Mesenchymal stem cell (in vitro differentiated cells and primary cell): ENCODE measurements around the gene GBX2. TPM values are rescaled to one million over a fixed set of nuclear protein-coding genes. Genes with fewer than 3 reads are reported as not detected.

Source experiments
- DNase-seq: peaks from one replicate; pipeline ENCODE4 v3.0.0-alpha.2; 2013
- H2AFZ ChIP-seq: one replicate; pipeline ENCODE4 v1.6.1; 2013; ENCODE audit warnings: low read depth, mild to moderate bottlenecking, control low read depth, inconsistent platforms, low read length, moderate library complexity
- H2AK5ac ChIP-seq: 2 replicates; pipeline ENCODE4 v1.6.1; 2013; ENCODE audit warnings: low read length, moderate library complexity, mild to moderate bottlenecking, inconsistent platforms; ENCODE audit not compliant: severe bottlenecking
- H2BK120ac ChIP-seq: one replicate; pipeline ENCODE4 v1.6.1; 2013; ENCODE audit warnings: low read depth, mild to moderate bottlenecking, inconsistent platforms, low read length, moderate library complexity
- H2BK12ac ChIP-seq, 2 experiments: one replicate each; pipeline ENCODE4 v1.6.1; 2013; ENCODE audit warnings: inconsistent platforms in 2 of 2, low read length in 2 of 2, mild to moderate bottlenecking in 2 of 2, moderate library complexity in 2 of 2, control low read depth in 1 of 2
- H2BK15ac ChIP-seq: one replicate; pipeline ENCODE4 v1.6.1; 2013; ENCODE audit warnings: mild to moderate bottlenecking, low read depth, inconsistent platforms; ENCODE audit not compliant: poor library complexity, severe bottlenecking
- H2BK5ac ChIP-seq: 2 replicates; pipeline ENCODE4 v1.6.1; 2013; ENCODE audit warnings: low read depth, mild to moderate bottlenecking, low read length, control low read depth, inconsistent platforms; ENCODE audit not compliant: poor library complexity, severe bottlenecking
- H3K14ac ChIP-seq, 2 experiments: one replicate each; pipeline ENCODE4 v1.6.1; 2013; ENCODE audit warnings: inconsistent platforms in 2 of 2, low read length in 2 of 2, control low read depth in 1 of 2, mild to moderate bottlenecking in 1 of 2, moderate library complexity in 1 of 2
- H3K18ac ChIP-seq, 2 experiments: one replicate each; pipeline ENCODE4 v1.6.1; 2013; ENCODE audit warnings: inconsistent platforms in 2 of 2, low read length in 2 of 2, control low read depth in 1 of 2, low read depth in 1 of 2, mild to moderate bottlenecking in 1 of 2
- H3K23ac ChIP-seq, 2 experiments: one replicate each; pipeline ENCODE4 v1.6.1; 2013; ENCODE audit warnings: inconsistent platforms in 2 of 2, low read length in 2 of 2, mild to moderate bottlenecking in 2 of 2, moderate library complexity in 2 of 2, control low read depth in 1 of 2
- H3K27ac ChIP-seq: 2 replicates; pipeline ENCODE4 v1.5.1; 2013; ENCODE audit warnings: mild to moderate bottlenecking, moderate library complexity, low read length, control low read depth, inconsistent platforms; ENCODE audit not compliant: poor library complexity, severe bottlenecking
- H3K27me3 ChIP-seq, 2 experiments: 2 replicates each; pipeline versions ENCODE4 v1.6.1 to v1.7.0; 2013; ENCODE audit warnings: low read length in 2 of 2, mild to moderate bottlenecking in 2 of 2, moderate library complexity in 2 of 2, control low read depth in 1 of 2, inconsistent platforms in 1 of 2; ENCODE audit not compliant: control insufficient read depth in 1 of 2, insufficient read depth in 1 of 2
- H3K36me3 ChIP-seq, 2 experiments: 2 replicates each; pipeline versions ENCODE4 v1.6.1 to v1.7.0; 2013; ENCODE audit warnings: low read length in 2 of 2, control low read depth in 1 of 2, inconsistent platforms in 1 of 2, low read depth in 1 of 2, mild to moderate bottlenecking in 1 of 2; ENCODE audit not compliant: insufficient read depth in 2 of 2, control insufficient read depth in 1 of 2
- H3K4ac ChIP-seq, 2 experiments: one replicate each; pipeline ENCODE4 v1.6.1; 2013; ENCODE audit warnings: inconsistent platforms in 2 of 2, low read length in 2 of 2, mild to moderate bottlenecking in 2 of 2, moderate library complexity in 2 of 2, control low read depth in 1 of 2, low read depth in 1 of 2
- H3K4me1 ChIP-seq: 2 replicates; pipeline ENCODE4 v1.6.1; 2013; ENCODE audit warnings: low read depth, low read length, control low read depth; ENCODE audit not compliant: control insufficient read depth, insufficient read depth
- H3K4me2 ChIP-seq: 2 replicates; pipeline ENCODE4 v1.6.1; 2013; ENCODE audit warnings: low read length, mild to moderate bottlenecking, inconsistent platforms; ENCODE audit not compliant: poor library complexity, severe bottlenecking
- H3K4me3 ChIP-seq, 2 experiments: 2 replicates each; pipeline versions ENCODE4 v1.5.1 to v1.7.0; 2013; ENCODE audit warnings: low read length in 2 of 2, mild to moderate bottlenecking in 2 of 2, control low read depth in 1 of 2, low read depth in 1 of 2; ENCODE audit not compliant: insufficient read depth in 1 of 2
- H3K79me1 ChIP-seq: replicated peaks from 2 replicates; pipeline ENCODE4 v1.6.1; 2013; ENCODE audit warnings: mild to moderate bottlenecking, control low read depth, low read length, inconsistent platforms; ENCODE audit not compliant: poor library complexity, severe bottlenecking
- H3K9ac ChIP-seq: 2 replicates; pipeline ENCODE4 v1.7.0; 2013; ENCODE audit warnings: mild to moderate bottlenecking, low read length, moderate library complexity
- H3K9me3 ChIP-seq: 2 replicates; pipeline ENCODE4 v1.7.0; 2013; ENCODE audit warnings: mild to moderate bottlenecking, low read length; ENCODE audit not compliant: control insufficient read depth
- H4K8ac ChIP-seq: one replicate; pipeline ENCODE4 v1.6.1; 2013; ENCODE audit warnings: inconsistent platforms, mild to moderate bottlenecking, low read length, moderate library complexity
- H4K91ac ChIP-seq: one replicate; pipeline ENCODE4 v1.6.1; 2013; ENCODE audit warnings: mild to moderate bottlenecking, low read length, inconsistent platforms
- WGBS: methylation state at CpG from one replicate; pipeline ENCODE4 v1.1.7; 2013; ENCODE audit warnings: mixed read lengths; 5-methylcytosine and 5-hydroxymethylcytosine counted together
- polyA plus RNA-seq, 2 experiments: library from polyadenylated mRNA; stranded (reverse); fragments of 200-250 nt; gene quantifications; one replicate each; pipeline ENCODE4 v1.2.3, GENCODE V29; 2013

The GBX2 gene
- polyA plus RNA-seq (2013, experiment 1 of 2) = not detected
- not detected for polyA plus RNA-seq (2013, experiment 2 of 2)

DNA sequence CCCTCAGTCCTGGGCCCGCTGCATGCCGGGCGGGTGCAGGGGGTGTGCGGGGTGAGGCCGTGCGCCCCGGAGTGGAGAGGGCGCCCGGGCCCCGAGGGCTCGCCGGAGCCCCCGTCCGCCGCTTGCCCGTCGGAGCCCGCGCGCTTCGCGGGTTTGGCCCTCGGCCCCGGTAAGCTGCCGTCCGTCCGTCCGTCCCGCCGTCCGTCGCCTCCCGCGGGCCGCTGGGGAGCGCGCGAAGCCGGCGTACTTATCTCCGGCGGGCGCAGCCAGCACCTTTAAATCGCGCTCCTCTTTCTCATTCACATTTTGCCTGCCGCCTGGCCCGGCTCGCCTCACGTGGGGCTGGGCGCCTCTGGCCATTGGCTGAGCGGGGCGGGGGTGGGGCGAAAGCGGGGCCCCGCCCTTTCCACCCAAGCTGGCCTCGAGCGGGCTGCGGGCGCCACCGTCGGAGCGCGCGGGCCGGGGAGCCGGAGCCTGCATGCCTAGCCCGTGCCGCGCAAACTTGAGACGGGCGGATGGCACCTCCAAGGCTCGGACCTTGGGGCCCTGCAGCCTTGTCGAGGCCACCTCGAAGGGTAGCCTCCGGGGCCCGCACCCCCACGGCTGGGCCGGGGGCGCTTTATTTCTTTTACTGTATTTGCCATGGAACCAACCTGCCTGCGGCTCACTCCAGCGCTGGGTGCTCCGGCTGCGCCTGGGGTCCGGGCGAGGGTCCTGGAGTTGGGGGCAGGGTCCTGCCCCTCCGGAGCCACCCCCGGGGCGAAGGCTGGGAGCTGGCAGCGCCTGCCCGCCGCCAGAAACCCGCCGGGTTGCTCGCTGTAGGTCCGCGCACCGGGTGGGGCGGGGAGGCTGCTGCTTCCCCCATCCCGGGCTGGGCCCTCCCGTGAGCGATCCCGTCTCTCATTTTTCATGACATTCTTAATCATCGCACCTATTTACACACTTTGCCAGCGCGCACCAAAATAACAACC lies at the start of gene GBX2:
TSS of gene GBX2 (minus strand) at position 277 of the 971 bp plus-strand sequence. CDS start 415 bp downstream, outside the sequence.
- Histone ChIP-seq H2BK12ac (no peak within 1 kb of the TSS), H3K36me3 (peaks cover 0 to 3% of the 10 kb centered on the region in 2 experiments), H3K18ac (no peak within 1 kb of the TSS), H2BK5ac (no peak within 1 kb of the TSS), H3K9me3 (no peaks in the 10 kb centered on the region), H4K91ac (no peak within 1 kb of the TSS), H4K8ac (peak within 1 kb of the TSS; percentile 38), H3K9ac (no peak within 1 kb of the TSS), H3K4me2 (peak within 1 kb of the TSS; percentile 96), H2AFZ (no peak within 1 kb of the TSS), H3K27ac (no peak within 1 kb of the TSS), H2BK15ac (no peak within 1 kb of the TSS), H2BK120ac (no peak within 1 kb of the TSS), H3K27me3 (peaks cover 57 to 91% of the 10 kb centered on the region in 2 experiments), H3K4ac (no peak within 1 kb of the TSS), H3K14ac (no peak within 1 kb of the TSS), H3K79me1 (peaks cover 8% of the 10 kb centered on the region), H2AK5ac (no peak within 1 kb of the TSS), H3K4me3 (peak within 1 kb of the TSS; percentile 69 to 73), H3K4me1 (peaks cover 40% of the 10 kb centered on the region), H3K23ac (peak within 1 kb of the TSS in 1 of 2 experiments; percentile 64)
- DNase-seq = peak; percentile 49
- WGBS = 1% methylated on average over 72 of the region's 105 CpGs

DNA sequence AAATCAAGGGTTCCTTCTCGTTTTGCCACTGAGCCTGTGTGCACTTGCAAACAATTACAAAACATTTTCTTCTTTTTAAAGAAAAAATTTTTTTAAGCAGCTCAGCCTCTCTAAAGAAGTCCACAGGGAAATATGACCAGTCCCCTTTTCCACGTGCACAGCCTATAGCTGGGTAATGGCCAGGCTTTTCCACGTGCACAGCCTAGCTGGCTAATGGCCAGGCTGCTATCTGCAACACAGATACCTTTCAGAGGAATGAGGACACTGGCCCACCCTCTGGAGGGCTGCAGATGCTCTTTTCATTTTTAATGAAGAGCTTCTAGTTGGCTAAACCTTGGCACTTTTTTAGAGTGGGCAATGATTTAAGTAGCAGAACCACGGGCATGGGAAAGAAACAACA lies 49.7 kb upstream of the GBX2 start:
- Histone ChIP-seq H2AFZ (no peak overlapping the region), H3K4ac (no peak overlapping the region), H4K8ac (no peak overlapping the region), H2BK120ac (no peak overlapping the region), H2AK5ac (no peak overlapping the region), H2BK12ac (no peak overlapping the region), H3K27ac (no peak overlapping the region), H3K14ac (no peak overlapping the region), H3K4me2 (no peak overlapping the region), H3K23ac (no peak overlapping the region), H3K4me3 (no peak overlapping the region), H4K91ac (no peak overlapping the region), H3K9me3 (peaks cover 10% of the 10 kb centered on the region), H3K4me1 (no peaks in the 10 kb centered on the region), H3K79me1 (no peaks in the 10 kb centered on the region), H2BK15ac (no peak overlapping the region), H3K27me3 (peaks cover 0 to 68% of the 10 kb centered on the region in 2 experiments), H3K18ac (no peak overlapping the region), H3K36me3 (peaks cover 0 to 8% of the 10 kb centered on the region in 2 experiments), H3K9ac (no peak overlapping the region), H2BK5ac (no peak overlapping the region)
- DNase-seq = no peak
- 64% methylated on average over 4 of the region's 4 CpGs for WGBS

DNA sequence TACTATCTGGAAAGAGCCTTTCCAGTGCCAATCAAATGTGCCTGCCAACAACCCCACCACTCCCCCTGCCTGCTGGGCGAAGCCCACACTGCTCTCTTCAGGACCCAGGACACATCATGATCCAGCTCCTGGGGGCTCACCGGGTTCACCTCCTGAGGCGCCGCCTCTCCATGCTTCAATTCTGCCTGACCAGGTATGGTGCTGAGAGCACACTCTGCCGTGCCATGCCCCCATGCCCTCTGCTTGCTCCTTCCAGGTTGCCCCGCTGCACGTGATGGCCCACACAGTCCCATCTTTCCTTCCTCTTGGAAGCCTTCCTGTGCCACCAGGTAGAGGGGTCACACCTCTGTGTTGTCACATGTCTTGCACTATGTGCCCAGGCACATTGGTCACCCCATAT lies 48.5 kb upstream of the GBX2 start:
- Histone ChIP-seq H4K91ac (no peak overlapping the region), H3K36me3 (peaks cover 0 to 8% of the 10 kb centered on the region in 2 experiments), H4K8ac (no peak overlapping the region), H3K14ac (no peak overlapping the region), H3K27me3 (peaks cover 0 to 76% of the 10 kb centered on the region in 2 experiments), H3K9me3 (peaks cover 2% of the 10 kb centered on the region), H3K18ac (no peak overlapping the region), H2BK15ac (no peak overlapping the region), H2BK12ac (no peak overlapping the region), H3K23ac (no peak overlapping the region), H3K79me1 (no peaks in the 10 kb centered on the region), H2AFZ (no peak overlapping the region), H2BK5ac (no peak overlapping the region), H3K4ac (no peak overlapping the region), H3K9ac (no peak overlapping the region), H3K4me1 (no peaks in the 10 kb centered on the region), H2BK120ac (no peak overlapping the region), H3K4me3 (no peak overlapping the region), H3K27ac (no peak overlapping the region), H2AK5ac (no peak overlapping the region), H3K4me2 (no peak overlapping the region)
- DNase-seq = no peak
- WGBS = 83% methylated on average over 7 of the region's 7 CpGs

DNA sequence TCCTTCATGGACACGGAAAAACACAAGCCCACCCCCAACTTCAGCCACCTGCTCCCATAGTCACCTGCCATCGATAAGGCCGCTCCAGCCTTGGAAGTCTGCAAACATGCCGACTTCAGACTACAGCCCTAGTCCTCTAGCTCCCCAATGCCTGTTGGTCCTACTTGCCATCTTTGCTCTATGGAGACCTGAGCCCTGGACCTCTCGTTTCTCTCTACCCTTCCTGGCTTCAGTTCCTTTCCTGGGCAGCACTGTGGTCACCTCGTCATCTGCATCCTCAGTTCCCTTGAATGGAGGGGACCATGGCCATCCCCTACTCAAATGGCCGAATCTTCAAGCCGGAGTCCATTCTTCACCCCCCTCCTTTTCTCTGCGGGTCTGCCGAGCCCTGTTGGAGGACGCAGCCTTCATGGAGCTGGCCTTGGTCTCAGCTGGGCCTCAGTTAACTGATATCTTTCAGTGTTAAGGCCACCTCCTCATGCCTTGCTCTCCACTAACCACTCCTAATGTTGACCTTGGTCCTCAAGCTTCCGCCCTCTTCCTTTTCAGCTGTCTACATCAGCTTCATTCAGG lies 47.7 kb upstream of the GBX2 start:
- DNase-seq = no peak
- Histone ChIP-seq H3K9ac (no peak overlapping the region), H2BK12ac (no peak overlapping the region), H3K4me3 (no peak overlapping the region), H2BK15ac (no peak overlapping the region), H3K4me1 (no peaks in the 10 kb centered on the region), H4K91ac (no peak overlapping the region), H3K23ac (no peak overlapping the region), H3K18ac (no peak overlapping the region), H3K14ac (no peak overlapping the region), H2AFZ (no peak overlapping the region), H2AK5ac (no peak overlapping the region), H3K9me3 (no peaks in the 10 kb centered on the region), H3K27ac (no peak overlapping the region), H4K8ac (no peak overlapping the region), H3K4me2 (no peak overlapping the region), H2BK5ac (no peak overlapping the region), H3K79me1 (no peaks in the 10 kb centered on the region), H3K36me3 (peaks cover 0 to 8% of the 10 kb centered on the region in 2 experiments), H3K27me3 (peaks cover 0 to 78% of the 10 kb centered on the region in 2 experiments), H3K4ac (no peak overlapping the region), H2BK120ac (no peak overlapping the region)
- 81% methylated on average over 12 of the region's 12 CpGs for WGBS
